GM21526 (cell line): ENCODE results near the gene KERA.
"Not testable (repeated sequence)": the region's sequence is repeated elsewhere in the genome, so short reads cannot be mapped to it uniquely, and the experiment has no call there.

ENCODE experiments used
- ATAC-seq: cut with Tn5 transposase; IDR thresholded peaks from one replicate; pipeline ENCODE4 v1.9.1; 2021; ENCODE audit warnings: moderate library complexity; ENCODE audit not compliant: unreplicated experiment, low FRiP score

The KERA gene, protein sequence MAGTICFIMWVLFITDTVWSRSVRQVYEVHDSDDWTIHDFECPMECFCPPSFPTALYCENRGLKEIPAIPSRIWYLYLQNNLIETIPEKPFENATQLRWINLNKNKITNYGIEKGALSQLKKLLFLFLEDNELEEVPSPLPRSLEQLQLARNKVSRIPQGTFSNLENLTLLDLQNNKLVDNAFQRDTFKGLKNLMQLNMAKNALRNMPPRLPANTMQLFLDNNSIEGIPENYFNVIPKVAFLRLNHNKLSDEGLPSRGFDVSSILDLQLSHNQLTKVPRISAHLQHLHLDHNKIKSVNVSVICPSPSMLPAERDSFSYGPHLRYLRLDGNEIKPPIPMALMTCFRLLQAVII

DNA sequence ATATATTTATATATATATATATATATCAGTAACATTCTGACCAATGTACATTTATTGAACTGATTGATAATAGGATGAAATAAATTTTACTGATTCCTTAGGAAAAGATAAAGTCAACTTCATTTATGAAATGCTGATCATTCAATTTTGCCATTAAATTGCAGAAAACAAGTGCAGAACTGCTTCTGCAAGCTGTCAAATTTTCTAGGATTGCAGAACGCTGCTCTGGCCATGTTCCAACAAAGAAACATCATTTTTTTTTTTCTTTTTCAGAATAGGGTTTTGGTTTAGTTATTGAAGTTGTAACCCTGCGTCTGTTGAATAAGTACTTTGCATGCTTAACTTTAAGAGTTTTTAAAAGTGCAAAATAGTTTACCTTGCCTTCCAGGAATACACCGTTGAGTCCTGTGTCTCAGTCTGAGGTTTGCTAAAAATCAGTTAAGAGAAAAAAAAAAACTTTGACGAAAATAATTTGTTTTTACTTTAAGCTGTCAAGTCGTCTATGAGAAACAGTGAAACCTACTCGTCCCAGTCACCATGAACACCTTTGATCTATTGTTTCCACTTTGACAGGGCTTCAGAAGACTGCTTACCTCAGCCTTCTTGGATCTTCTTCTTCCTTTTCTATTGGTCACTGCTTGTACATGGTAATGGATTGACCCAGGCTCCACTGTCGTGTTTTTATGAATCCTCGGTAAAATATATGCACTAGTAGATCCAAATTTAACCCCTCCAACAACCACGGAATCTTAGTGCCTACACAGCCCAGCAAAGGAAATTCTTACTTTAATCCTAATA is at the start of gene KERA:
Gene KERA (minus strand): TSS at position 657 of the 798 bp plus-strand sequence. CDS start 1,743 bp downstream, outside the sequence.
- ATAC-seq = no peak

DNA sequence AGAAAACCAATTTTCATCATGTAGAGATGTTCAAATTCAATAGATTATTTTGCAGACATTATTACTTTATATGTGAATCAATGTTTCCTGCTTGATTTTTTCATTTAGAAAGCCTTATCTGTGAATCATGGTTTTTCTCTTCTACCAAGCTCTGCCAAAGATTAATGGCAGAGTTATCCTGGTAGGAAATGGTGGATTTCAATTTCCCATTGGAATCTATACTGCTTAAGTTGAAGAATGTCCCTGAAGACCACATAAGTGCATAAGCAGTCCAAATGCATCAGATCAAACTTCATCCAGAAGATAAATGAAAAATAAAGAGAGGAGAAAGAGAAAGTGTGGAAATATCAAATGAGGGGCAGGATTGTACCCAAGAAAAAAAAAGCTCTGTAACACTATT is 48.5 kb upstream of the KERA start:
- ATAC-seq = no peak

DNA sequence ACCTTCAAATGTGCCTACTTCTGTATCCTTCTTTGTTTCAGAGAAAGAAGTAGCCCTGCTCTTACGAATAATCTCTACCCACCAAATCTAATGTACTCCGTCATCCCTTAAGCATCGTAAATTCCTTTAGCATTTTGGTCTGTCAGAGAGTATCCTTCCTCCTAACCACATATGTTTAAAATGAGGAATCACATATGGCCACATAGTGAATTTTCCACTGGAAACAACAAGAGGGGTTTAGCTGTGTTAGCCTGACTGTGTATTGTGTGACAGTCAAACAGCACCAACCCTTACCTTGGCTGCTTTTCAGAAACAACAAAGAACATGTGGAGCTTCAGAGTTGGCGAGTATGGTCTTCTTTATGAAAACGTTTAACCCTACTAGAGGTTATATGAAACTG is 48.0 kb upstream of the KERA start:
- ATAC-seq = no peak

DNA sequence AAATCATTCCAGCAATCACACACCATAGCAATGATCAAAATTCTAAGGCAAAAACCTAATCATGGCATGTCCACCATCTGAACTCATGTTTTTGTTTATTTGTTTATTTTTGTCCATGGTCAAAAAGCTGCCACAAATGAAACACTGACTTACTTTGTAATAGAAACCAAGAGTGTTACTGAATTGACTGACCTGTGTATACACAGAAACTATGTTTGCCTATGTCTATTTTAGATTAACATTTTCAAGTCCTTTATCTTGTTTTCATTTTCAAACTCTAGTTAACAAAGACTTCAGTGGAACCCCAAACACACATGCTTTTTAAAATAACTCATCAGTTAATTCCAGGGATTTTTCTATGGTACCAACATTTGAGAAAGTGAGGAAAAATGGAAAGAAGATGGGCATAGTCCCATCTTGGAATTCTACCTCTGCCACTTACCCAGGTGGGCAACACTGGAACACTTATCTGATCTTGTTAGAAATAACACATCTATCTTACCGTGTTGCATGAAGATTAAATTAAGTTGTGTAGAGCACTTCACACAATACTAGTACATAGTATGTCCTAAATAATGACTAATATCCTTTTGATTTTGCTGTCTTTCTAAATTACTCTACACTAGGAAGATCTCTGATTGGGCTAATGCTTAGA is 47.1 kb upstream of the KERA start:
- peak; percentile 73 for ATAC-seq

DNA sequence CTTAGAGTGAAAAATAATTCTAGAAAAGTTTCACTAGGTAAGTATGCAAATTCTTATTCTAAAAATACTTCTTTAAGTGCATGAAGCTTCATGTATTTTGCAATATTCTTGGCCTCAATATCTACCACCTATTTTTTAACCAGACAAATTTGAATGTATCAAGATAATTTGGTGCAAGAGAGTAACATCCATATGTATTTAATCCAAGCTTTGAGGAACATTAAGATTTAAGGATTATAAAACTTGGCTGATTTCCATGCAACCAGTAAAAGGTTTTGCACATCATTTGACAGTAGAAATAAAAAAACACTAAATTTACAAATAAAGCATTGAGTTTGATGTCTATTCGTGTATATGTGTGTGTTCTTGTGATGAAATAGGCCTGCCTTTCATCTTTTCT is 45.8 kb upstream of the KERA start:
- no peak for ATAC-seq

DNA sequence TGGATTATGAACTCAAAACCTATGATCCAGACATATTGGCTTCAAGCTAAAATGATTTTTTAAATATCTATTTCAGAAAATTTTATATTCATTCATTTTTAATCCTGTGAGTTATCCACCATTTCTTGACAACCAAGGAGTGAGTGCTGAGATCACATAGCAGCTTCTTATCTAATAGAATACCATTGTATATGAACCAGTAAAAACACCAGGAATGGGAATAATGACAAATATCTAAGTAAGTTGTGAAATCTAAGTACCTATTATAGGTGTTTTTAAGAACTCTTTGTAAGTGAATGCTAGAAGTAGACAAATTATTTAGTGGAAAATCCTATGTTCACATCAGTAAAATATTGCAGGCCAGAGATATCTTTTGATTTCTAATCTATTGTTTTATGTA is 45.3 kb upstream of the KERA start:
- no peak for ATAC-seq

DNA sequence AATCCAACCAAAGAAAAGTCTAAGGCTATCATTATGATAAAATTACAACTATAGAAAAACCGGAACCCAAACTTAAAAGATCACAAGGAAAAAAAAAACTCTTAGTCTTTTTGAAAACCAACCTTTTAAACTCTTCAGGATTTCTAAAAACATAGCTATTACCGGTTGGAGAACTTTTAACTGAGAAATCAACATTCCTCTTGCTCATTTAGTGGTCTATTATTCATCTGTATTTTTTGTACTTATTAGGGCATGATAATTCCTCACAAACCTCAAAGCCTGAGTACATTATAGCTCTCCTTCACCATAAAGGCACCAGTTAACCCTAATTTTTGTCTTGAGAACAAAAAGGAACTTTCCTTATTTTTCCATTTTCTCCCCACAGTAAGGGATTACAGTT is 43.1 kb upstream of the KERA start:
- ATAC-seq = no peak

DNA sequence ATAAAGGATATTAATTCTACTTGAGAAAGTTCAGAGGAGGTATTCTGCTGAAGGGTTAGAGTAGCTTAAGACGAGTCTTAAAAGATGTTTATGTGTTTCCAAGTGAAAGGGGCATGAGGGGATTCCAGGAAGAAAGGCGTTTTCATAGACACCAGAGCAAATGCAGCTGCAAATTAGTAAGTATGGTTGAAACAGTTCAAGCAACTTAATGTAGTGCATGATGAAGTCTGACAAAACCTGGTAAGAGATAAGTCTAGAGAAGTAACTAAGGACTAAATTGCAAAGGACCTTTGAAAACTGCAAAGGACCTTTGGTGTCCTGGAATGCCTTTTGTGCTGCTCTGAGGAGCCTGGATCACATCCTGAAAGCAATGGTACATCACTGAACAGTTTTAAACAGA is 42.0 kb upstream of the KERA start:
- no peak for ATAC-seq

DNA sequence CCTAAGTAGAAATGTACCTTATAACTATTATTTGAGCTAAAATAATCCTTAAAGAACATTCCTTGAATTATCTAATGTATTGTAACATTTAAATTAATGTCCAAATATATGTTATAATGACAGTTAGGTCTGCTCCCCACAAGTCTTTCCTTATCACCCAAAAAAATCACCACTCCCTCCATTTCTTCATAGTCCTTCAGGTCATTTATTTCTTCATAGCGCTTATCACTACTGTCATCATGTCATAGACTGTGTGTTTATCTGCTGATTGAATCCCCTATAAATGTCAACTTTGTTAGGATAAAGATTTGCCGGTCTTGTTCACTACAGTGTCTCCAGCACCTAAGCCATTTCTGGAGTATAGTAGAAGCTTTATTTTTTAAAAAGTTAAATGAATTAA is 41.5 kb upstream of the KERA start:
- no peak for ATAC-seq

DNA sequence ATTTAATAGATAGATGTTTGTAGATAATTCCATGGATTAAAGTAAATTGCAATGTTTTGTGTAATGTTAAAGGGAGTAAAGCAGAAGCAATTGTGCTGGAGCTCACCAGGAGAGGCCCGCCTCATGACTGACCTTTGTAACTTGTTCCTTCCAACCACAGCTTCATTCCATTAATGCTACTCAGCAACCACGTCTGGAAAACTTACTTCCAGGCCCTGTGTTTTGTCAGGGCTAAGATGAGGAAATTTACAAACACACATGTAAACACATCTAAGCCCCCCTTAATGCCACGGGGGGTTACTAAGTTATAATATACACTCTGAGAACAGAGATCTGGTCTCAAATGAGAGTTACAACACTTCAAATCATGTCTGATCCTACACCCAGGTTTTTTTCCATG is 41.1 kb upstream of the KERA start:
- ATAC-seq = no peak

DNA sequence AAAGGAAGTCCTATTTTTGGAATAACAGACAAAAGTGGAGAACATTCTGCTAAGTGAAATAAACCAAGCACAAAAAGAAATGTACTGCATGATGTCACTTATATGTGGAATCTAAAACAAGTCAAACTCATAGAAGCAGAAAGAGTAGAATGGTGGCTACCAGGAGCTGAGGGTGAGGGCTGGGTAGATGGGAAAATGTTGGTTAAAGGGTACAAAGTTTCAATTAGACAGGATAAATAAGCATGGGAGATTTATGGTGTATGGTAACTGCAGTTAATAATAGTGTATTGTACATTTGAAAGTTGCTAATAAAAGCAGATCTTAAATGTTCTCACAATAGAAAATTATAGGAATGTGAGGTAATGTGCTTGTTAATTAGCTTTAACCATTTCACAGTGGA is 40.6 kb upstream of the KERA start:
- ATAC-seq = no peak

DNA sequence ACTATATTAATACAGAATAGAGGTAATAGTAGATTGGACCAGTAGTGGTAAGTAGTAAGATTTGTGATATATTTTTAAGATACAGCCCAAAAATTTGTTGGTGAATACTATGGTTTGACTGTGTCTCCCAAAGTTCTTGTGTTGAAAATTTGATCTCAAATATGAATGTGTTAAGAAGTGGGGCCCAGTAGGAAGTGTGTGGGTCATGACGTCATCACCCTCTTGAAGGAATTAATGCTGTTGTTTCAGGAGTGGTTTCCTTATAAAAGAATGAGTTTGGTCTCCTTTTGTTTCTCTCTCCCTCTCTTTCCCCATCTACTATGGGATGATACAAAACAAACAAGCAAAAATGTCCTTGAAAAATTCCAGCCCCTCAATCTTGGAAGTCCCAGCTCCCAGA is 37.1 kb upstream of the KERA start:
- no peak for ATAC-seq

DNA sequence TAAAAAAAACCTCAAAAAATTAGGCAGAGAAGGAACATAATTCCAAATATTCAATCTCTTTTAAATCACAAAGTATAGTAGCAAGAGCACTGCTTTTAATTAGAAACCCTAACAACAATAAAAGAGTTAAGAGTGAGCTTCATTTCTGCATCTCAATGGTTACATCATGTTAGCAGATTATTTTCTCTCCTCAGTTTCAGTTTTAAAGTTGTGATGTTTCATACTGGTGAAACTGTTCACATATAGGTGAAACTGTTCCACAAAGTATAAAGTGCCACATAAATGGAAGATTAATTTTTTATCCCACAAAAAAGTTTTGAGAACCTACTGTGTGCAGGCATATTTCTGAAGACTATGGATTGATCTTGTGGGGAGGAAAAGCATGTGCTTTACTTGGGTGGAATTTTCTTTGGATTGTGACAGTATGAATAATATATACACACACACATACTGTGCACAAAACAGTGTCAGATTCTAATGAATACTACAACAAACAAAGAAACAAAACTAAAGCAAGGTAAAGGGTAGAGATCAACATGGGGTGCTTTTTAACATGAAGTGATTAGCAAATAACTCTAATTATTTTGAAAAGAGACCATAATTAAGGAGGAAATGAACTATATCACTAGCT is 36.3 kb upstream of the KERA start:
- ATAC-seq = no peak

DNA sequence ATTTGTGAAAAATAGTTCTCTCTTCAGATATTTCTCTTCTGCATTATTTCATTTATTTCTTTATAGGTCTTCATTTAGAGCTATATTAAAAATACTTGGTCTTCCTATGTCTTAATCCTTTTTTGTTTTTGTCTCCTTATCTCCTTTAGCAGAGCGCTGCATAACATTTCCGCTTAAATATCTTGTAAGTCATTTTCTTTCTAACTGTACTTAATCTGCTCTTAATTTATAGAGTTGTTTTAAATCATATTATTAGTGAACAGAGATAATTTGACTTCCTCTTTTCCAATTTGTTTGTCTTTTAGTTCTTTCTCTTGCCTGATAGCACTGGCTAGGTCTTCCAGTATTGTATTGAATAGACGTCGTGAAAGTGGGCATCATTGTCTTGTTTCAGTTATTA is 35.5 kb upstream of the KERA start:
- ATAC-seq = no peak

DNA sequence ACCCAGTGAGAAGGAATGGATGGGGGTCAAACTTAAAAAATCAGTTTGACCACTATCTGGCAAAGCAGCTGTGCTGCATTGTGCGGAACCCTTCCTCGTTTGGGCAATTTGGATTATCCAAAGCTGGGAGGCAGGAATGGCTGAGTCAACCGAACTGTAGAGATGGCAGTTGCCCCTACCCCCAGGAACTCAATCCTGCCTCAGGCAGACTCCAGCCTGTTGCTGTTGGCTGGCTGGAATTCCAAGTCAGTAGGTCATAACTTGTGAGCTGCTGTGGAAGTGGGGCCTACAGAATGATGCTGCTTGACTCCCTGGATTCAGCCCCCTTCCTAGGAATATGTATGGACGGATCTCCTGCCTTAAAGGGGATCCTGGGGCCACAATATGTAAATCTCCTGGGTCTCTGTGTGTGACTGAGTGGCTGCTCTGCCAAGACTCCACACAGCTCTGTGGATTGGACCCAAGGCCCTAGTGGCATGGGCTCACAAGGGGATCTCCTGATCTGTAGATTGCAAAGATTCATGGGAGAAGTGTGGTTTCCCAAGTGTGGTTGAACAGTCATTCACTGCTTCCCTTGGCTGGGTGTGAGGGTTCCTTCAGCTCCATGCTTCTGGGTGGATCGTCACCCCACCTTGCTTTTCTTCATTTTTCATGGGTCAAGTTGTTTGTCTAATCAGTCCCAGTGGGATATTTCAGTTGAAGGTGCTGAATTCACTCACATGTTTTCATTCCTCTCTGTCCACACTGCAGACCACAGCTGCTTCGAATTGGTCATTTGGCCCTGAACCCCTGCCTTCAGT is 34.3 kb upstream of the KERA start:
- ATAC-seq = no peak

DNA sequence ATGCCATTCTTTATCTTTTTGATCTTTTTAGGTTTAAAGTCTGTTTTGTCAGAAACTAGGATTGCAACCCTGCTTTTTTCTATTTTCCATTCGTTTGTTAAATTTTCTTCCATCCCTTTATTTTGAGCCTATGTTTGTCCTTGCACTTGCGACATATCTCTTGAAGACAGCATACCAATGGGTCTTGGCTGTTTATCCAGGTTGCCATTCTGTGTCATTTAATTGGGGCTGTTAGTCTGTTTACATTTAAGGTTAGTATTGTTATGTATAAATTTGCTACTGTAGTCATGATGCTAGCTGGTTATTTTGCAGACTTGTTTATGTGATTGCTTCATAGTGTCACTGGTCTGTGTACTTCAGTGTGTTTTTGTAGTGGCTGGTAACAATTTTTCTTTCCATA is 32.1 kb upstream of the KERA start:
- not testable (repeated sequence) for ATAC-seq

DNA sequence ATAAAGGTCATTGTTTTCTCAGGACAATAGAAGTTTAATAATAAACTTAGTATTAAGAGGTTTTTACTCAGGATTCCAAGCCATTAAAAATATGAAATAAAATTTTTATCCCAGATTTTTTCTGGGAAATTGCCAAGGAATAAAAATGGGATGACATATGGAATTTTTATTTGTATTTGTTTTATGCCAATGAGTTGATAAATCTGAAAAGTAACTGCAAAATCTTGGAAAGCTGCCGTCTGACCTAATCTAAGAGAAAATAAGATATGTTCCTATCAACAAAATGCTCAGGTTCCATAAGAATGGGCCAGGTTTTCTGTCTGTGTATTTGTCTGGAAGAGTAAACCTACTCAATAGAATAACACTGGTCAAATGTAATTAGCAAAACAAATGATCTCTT is 22.2 kb upstream of the KERA start:
- ATAC-seq = no peak

DNA sequence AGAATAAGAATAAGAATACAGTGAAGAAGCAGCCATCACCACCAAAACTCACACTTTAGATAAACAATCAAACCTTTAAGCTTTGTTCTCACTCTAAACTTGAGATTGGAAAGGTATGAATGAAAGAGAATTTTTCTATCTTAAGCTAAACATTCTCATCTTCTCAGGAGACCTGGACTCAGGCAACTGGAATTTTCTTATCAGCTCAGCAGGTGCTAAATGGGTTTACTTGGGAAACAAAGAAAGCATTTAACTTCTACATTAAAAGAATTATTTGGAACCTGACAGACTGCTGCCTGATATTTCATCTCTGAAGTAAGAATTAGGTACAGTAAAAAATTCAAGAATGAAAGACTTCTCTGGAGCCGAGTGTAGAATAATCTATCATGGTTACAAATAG is 20.7 kb upstream of the KERA start:
- ATAC-seq = no peak

DNA sequence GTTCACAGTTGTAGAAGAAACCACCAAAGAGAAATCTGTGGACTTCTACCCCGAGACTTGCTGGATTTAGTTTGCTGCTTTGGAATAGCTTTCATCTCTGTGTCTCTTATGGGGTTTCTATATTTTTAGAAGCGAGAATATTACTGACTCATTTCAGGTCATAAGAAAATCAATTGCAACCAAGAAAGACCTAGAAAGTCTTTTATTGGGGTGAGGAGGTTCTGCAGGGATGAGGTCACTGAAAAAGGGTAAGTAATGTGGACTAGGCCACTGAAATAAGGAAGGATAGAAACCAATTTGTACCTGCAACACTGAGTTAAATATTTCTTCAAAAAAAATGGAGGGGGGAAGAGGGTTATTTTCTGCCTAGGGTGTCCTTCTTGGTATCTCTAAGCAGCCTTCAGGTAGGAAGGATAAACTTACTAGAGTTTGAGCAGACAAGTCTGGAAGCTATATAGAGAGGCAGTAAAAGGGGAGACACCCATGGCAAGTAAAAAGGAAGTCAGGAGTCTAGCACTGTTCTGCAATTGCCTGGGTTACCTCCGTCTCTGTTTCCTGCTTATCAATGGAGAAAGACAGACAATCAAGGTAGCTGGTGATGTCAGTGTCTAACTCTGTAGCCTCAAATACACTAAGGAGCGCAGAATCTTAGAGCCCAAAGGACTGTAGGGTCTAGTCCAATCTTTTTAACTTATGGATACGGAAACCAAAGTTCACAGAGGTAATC is 19.6 kb upstream of the KERA start:
- ATAC-seq = no peak

DNA sequence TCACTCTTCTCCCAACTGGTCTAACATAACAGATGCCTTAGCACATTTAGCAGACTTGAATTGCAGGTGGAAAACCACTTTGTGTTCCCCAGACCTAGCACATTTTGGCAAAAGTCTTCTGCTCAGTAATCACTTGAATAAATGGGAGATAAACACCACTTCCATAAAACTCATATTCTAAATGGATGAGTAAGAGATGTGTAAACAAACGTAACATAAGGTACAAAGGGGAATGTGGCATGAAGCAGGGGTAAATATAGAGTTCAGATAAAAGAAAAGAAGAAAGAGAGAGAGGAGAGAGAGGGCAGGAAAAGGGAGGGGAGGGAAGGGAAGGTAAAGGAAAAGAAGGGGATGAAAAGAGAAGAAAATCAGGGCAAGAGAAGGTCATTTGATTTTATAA is 17.0 kb upstream of the KERA start:
- ATAC-seq = no peak
